Measurements from ENCODE around the gene CCBE1.

DNA sequence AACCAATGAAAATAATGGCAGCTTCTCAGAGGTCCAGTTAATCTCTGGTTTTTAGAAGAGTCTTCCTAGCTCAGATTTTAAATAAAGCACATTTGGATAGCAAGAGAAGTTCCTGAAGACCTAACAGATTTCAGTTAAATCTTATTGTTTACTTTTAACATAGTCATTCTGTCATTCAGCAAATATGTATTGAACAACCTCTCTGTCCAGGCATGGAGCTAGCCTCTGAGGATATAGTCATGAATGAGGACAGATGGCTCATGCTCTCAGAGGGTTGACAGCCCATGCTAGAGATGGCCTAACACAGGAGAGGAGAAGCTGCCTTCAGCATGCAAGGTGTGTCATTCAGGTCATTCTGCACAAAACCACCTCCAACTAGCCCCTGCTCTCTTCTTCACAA, 6.2 kb downstream of the CCBE1 start:
- TF ChIP-seq POLR2A (IDR thresholded peaks at IDR 0.05): no peak
- TF ChIP-seq CTCF (IDR thresholded peaks at IDR 0.05): no peak
